Measurements from ENCODE around the gene BTBD8. TPM values are rescaled to one million over a fixed set of nuclear protein-coding genes. Genes with fewer than 3 reads are reported as not detected.

The BTBD8 gene
- total and polyA plus RNA-seq, 2 experiments from 2014 or later, result 2.9 to 4.1 TPM

DNA sequence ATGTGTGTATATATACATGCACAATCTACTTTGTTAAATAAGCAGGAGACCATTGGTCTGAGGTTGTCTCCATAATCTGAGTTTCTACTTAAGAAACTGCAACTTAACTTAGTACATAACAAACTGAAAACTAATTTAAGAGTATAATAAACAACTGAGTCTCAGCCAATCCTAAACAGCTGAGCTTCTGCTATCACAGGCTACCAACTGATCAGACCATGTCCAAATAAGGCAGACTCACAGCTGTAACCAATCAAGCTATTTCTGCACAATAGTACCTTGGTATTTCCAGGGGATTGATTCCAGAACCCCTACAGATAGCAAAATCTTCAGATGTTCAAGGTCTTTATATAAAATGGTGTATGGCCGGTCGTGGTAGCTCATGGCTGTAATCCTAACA, 111.6 kb downstream of the BTBD8 start (continued):
- TF ChIP-seq, protein P1, sequence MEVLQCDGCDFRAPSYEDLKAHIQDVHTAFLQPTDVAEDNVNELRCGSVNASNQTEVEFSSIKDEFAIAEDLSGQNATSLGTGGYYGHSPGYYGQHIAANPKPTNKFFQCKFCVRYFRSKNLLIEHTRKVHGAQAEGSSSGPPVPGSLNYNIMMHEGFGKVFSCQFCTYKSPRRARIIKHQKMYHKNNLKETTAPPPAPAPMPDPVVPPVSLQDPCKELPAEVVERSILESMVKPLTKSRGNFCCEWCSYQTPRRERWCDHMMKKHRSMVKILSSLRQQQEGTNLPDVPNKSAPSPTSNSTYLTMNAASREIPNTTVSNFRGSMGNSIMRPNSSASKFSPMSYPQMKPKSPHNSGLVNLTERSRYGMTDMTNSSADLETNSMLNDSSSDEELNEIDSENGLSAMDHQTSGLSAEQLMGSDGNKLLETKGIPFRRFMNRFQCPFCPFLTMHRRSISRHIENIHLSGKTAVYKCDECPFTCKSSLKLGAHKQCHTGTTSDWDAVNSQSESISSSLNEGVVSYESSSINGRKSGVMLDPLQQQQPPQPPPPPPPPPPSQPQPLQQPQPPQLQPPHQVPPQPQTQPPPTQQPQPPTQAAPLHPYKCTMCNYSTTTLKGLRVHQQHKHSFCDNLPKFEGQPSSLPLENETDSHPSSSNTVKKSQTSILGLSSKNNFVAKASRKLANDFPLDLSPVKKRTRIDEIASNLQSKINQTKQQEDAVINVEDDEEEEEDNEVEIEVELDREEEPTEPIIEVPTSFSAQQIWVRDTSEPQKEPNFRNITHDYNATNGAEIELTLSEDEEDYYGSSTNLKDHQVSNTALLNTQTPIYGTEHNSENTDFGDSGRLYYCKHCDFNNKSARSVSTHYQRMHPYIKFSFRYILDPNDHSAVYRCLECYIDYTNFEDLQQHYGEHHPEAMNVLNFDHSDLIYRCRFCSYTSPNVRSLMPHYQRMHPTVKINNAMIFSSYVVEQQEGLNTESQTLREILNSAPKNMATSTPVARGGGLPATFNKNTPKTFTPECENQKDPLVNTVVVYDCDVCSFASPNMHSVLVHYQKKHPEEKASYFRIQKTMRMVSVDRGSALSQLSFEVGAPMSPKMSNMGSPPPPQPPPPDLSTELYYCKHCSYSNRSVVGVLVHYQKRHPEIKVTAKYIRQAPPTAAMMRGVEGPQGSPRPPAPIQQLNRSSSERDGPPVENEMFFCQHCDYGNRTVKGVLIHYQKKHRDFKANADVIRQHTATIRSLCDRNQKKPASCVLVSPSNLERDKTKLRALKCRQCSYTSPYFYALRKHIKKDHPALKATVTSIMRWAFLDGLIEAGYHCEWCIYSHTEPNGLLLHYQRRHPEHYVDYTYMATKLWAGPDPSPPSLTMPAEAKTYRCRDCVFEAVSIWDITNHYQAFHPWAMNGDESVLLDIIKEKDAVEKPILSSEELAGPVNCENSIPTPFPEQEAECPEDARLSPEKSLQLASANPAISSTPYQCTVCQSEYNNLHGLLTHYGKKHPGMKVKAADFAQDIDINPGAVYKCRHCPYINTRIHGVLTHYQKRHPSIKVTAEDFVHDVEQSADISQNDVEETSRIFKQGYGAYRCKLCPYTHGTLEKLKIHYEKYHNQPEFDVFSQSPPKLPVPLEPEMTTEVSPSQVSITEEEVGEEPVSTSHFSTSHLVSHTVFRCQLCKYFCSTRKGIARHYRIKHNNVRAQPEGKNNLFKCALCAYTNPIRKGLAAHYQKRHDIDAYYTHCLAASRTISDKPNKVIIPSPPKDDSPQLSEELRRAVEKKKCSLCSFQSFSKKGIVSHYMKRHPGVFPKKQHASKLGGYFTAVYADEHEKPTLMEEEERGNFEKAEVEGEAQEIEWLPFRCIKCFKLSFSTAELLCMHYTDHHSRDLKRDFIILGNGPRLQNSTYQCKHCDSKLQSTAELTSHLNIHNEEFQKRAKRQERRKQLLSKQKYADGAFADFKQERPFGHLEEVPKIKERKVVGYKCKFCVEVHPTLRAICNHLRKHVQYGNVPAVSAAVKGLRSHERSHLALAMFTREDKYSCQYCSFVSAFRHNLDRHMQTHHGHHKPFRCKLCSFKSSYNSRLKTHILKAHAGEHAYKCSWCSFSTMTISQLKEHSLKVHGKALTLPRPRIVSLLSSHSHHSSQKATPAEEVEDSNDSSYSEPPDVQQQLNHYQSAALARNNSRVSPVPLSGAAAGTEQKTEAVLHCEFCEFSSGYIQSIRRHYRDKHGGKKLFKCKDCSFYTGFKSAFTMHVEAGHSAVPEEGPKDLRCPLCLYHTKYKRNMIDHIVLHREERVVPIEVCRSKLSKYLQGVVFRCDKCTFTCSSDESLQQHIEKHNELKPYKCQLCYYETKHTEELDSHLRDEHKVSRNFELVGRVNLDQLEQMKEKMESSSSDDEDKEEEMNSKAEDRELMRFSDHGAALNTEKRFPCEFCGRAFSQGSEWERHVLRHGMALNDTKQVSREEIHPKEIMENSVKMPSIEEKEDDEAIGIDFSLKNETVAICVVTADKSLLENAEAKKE (CRISPR knock-in tag; IDR thresholded peaks at IDR 0.05), result no peak
- TF ChIP-seq, protein P2, sequence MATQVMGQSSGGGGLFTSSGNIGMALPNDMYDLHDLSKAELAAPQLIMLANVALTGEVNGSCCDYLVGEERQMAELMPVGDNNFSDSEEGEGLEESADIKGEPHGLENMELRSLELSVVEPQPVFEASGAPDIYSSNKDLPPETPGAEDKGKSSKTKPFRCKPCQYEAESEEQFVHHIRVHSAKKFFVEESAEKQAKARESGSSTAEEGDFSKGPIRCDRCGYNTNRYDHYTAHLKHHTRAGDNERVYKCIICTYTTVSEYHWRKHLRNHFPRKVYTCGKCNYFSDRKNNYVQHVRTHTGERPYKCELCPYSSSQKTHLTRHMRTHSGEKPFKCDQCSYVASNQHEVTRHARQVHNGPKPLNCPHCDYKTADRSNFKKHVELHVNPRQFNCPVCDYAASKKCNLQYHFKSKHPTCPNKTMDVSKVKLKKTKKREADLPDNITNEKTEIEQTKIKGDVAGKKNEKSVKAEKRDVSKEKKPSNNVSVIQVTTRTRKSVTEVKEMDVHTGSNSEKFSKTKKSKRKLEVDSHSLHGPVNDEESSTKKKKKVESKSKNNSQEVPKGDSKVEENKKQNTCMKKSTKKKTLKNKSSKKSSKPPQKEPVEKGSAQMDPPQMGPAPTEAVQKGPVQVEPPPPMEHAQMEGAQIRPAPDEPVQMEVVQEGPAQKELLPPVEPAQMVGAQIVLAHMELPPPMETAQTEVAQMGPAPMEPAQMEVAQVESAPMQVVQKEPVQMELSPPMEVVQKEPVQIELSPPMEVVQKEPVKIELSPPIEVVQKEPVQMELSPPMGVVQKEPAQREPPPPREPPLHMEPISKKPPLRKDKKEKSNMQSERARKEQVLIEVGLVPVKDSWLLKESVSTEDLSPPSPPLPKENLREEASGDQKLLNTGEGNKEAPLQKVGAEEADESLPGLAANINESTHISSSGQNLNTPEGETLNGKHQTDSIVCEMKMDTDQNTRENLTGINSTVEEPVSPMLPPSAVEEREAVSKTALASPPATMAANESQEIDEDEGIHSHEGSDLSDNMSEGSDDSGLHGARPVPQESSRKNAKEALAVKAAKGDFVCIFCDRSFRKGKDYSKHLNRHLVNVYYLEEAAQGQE (IDR thresholded peaks at IDR 0.05; ENCODE audit: unreplicated experiment), result no peak
- TF ChIP-seq POLR2AphosphoS5 (IDR thresholded peaks at IDR 0.05; ENCODE audit: low read depth), result no peak
- TF ChIP-seq ZNF331 (CRISPR knock-in tag; IDR thresholded peaks at IDR 0.05; ENCODE audit: low read depth), result no peak
- TF ChIP-seq CREB1 (CRISPR knock-in tag; IDR thresholded peaks at IDR 0.05; ENCODE audit: low read depth), result no peak
- TF ChIP-seq, protein P3, sequence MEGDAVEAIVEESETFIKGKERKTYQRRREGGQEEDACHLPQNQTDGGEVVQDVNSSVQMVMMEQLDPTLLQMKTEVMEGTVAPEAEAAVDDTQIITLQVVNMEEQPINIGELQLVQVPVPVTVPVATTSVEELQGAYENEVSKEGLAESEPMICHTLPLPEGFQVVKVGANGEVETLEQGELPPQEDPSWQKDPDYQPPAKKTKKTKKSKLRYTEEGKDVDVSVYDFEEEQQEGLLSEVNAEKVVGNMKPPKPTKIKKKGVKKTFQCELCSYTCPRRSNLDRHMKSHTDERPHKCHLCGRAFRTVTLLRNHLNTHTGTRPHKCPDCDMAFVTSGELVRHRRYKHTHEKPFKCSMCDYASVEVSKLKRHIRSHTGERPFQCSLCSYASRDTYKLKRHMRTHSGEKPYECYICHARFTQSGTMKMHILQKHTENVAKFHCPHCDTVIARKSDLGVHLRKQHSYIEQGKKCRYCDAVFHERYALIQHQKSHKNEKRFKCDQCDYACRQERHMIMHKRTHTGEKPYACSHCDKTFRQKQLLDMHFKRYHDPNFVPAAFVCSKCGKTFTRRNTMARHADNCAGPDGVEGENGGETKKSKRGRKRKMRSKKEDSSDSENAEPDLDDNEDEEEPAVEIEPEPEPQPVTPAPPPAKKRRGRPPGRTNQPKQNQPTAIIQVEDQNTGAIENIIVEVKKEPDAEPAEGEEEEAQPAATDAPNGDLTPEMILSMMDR (conservative IDR thresholded peaks at IDR 0.05; ENCODE audit: low read depth in 2 of 2), result no peak
- no peak for TF ChIP-seq ZNF114 (CRISPR knock-in tag; IDR thresholded peaks at IDR 0.05)
- no peak for TF ChIP-seq NANOG (IDR thresholded peaks at IDR 0.05; ENCODE audit: borderline replicate concordance)
- TF ChIP-seq STAT1 (IDR thresholded peaks at IDR 0.05; ENCODE audit: unreplicated experiment), result no peak
- TF ChIP-seq, protein P4, sequence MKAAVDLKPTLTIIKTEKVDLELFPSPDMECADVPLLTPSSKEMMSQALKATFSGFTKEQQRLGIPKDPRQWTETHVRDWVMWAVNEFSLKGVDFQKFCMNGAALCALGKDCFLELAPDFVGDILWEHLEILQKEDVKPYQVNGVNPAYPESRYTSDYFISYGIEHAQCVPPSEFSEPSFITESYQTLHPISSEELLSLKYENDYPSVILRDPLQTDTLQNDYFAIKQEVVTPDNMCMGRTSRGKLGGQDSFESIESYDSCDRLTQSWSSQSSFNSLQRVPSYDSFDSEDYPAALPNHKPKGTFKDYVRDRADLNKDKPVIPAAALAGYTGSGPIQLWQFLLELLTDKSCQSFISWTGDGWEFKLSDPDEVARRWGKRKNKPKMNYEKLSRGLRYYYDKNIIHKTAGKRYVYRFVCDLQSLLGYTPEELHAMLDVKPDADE (IDR thresholded peaks at IDR 0.05), result no peak
